Mesenchymal stem cell (in vitro differentiated cells and primary cell): ENCODE results near the gene APBA1.

Source experiments
- DNase-seq: peaks from one replicate; pipeline ENCODE4 v3.0.0-alpha.2; 2013
- H2AFZ ChIP-seq: one replicate; pipeline ENCODE4 v1.6.1; 2013; ENCODE audit warnings: low read depth, mild to moderate bottlenecking, control low read depth, inconsistent platforms, low read length, moderate library complexity
- H2AK5ac ChIP-seq: 2 replicates; pipeline ENCODE4 v1.6.1; 2013; ENCODE audit warnings: low read length, moderate library complexity, mild to moderate bottlenecking, inconsistent platforms; ENCODE audit not compliant: severe bottlenecking
- H2BK120ac ChIP-seq: one replicate; pipeline ENCODE4 v1.6.1; 2013; ENCODE audit warnings: low read depth, mild to moderate bottlenecking, inconsistent platforms, low read length, moderate library complexity
- H2BK12ac ChIP-seq, 2 experiments: one replicate each; pipeline ENCODE4 v1.6.1; 2013; ENCODE audit warnings: inconsistent platforms in 2 of 2, low read length in 2 of 2, mild to moderate bottlenecking in 2 of 2, moderate library complexity in 2 of 2, control low read depth in 1 of 2
- H2BK15ac ChIP-seq: one replicate; pipeline ENCODE4 v1.6.1; 2013; ENCODE audit warnings: mild to moderate bottlenecking, low read depth, inconsistent platforms; ENCODE audit not compliant: poor library complexity, severe bottlenecking
- H2BK5ac ChIP-seq: 2 replicates; pipeline ENCODE4 v1.6.1; 2013; ENCODE audit warnings: low read depth, mild to moderate bottlenecking, low read length, control low read depth, inconsistent platforms; ENCODE audit not compliant: poor library complexity, severe bottlenecking
- H3K14ac ChIP-seq, 2 experiments: one replicate each; pipeline ENCODE4 v1.6.1; 2013; ENCODE audit warnings: inconsistent platforms in 2 of 2, low read length in 2 of 2, control low read depth in 1 of 2, mild to moderate bottlenecking in 1 of 2, moderate library complexity in 1 of 2
- H3K18ac ChIP-seq, 2 experiments: one replicate each; pipeline ENCODE4 v1.6.1; 2013; ENCODE audit warnings: inconsistent platforms in 2 of 2, low read length in 2 of 2, control low read depth in 1 of 2, low read depth in 1 of 2, mild to moderate bottlenecking in 1 of 2
- H3K23ac ChIP-seq, 2 experiments: one replicate each; pipeline ENCODE4 v1.6.1; 2013; ENCODE audit warnings: inconsistent platforms in 2 of 2, low read length in 2 of 2, mild to moderate bottlenecking in 2 of 2, moderate library complexity in 2 of 2, control low read depth in 1 of 2
- H3K27ac ChIP-seq: 2 replicates; pipeline ENCODE4 v1.5.1; 2013; ENCODE audit warnings: mild to moderate bottlenecking, moderate library complexity, low read length, control low read depth, inconsistent platforms; ENCODE audit not compliant: poor library complexity, severe bottlenecking
- H3K27me3 ChIP-seq, 2 experiments: 2 replicates each; pipeline versions ENCODE4 v1.6.1 to v1.7.0; 2013; ENCODE audit warnings: low read length in 2 of 2, mild to moderate bottlenecking in 2 of 2, moderate library complexity in 2 of 2, control low read depth in 1 of 2, inconsistent platforms in 1 of 2; ENCODE audit not compliant: control insufficient read depth in 1 of 2, insufficient read depth in 1 of 2
- H3K36me3 ChIP-seq, 2 experiments: 2 replicates each; pipeline versions ENCODE4 v1.6.1 to v1.7.0; 2013; ENCODE audit warnings: low read length in 2 of 2, control low read depth in 1 of 2, inconsistent platforms in 1 of 2, low read depth in 1 of 2, mild to moderate bottlenecking in 1 of 2; ENCODE audit not compliant: insufficient read depth in 2 of 2, control insufficient read depth in 1 of 2
- H3K4ac ChIP-seq, 2 experiments: one replicate each; pipeline ENCODE4 v1.6.1; 2013; ENCODE audit warnings: inconsistent platforms in 2 of 2, low read length in 2 of 2, mild to moderate bottlenecking in 2 of 2, moderate library complexity in 2 of 2, control low read depth in 1 of 2, low read depth in 1 of 2
- H3K4me1 ChIP-seq: 2 replicates; pipeline ENCODE4 v1.6.1; 2013; ENCODE audit warnings: low read depth, low read length, control low read depth; ENCODE audit not compliant: control insufficient read depth, insufficient read depth
- H3K4me2 ChIP-seq: 2 replicates; pipeline ENCODE4 v1.6.1; 2013; ENCODE audit warnings: low read length, mild to moderate bottlenecking, inconsistent platforms; ENCODE audit not compliant: poor library complexity, severe bottlenecking
- H3K4me3 ChIP-seq, 2 experiments: 2 replicates each; pipeline versions ENCODE4 v1.5.1 to v1.7.0; 2013; ENCODE audit warnings: low read length in 2 of 2, mild to moderate bottlenecking in 2 of 2, control low read depth in 1 of 2, low read depth in 1 of 2; ENCODE audit not compliant: insufficient read depth in 1 of 2
- H3K79me1 ChIP-seq: replicated peaks from 2 replicates; pipeline ENCODE4 v1.6.1; 2013; ENCODE audit warnings: mild to moderate bottlenecking, control low read depth, low read length, inconsistent platforms; ENCODE audit not compliant: poor library complexity, severe bottlenecking
- H3K9ac ChIP-seq: 2 replicates; pipeline ENCODE4 v1.7.0; 2013; ENCODE audit warnings: mild to moderate bottlenecking, low read length, moderate library complexity
- H3K9me3 ChIP-seq: 2 replicates; pipeline ENCODE4 v1.7.0; 2013; ENCODE audit warnings: mild to moderate bottlenecking, low read length; ENCODE audit not compliant: control insufficient read depth
- H4K8ac ChIP-seq: one replicate; pipeline ENCODE4 v1.6.1; 2013; ENCODE audit warnings: inconsistent platforms, mild to moderate bottlenecking, low read length, moderate library complexity
- H4K91ac ChIP-seq: one replicate; pipeline ENCODE4 v1.6.1; 2013; ENCODE audit warnings: mild to moderate bottlenecking, low read length, inconsistent platforms
- WGBS: methylation state at CpG from one replicate; pipeline ENCODE4 v1.1.7; 2013; ENCODE audit warnings: mixed read lengths; 5-methylcytosine and 5-hydroxymethylcytosine counted together

The APBA1 gene

GRCh38 chr9:69658987-69659675, 13.0 kb downstream of the APBA1 start:
- peak overlapping the region in 1 of 2 experiments; percentile 44 for H3K18ac ChIP-seq
- no peaks in the 10 kb centered on the region for H3K27me3 ChIP-seq
- WGBS: 22% methylated on average over 2 of the region's 3 CpGs

GRCh38 chr9:69657269-69657668, 14.9 kb downstream of the APBA1 start:
- Histone ChIP-seq H2AFZ (no peak overlapping the region), H2BK12ac (no peak overlapping the region), H3K4me2 (no peak overlapping the region), H4K8ac (no peak overlapping the region), H3K27me3 (no peaks in the 10 kb centered on the region), H3K18ac (no peak overlapping the region), H3K14ac (no peak overlapping the region), H2BK15ac (no peak overlapping the region), H4K91ac (no peak overlapping the region), H3K4me1 (peaks cover 1% of the 10 kb centered on the region), H2BK120ac (no peak overlapping the region), H3K23ac (no peak overlapping the region), H3K9me3 (no peaks in the 10 kb centered on the region), H3K27ac (no peak overlapping the region), H3K4me3 (no peak overlapping the region), H2BK5ac (no peak overlapping the region), H3K9ac (no peak overlapping the region), H3K36me3 (no peaks in the 10 kb centered on the region), H3K4ac (no peak overlapping the region), H3K79me1 (peaks cover 9% of the 10 kb centered on the region), H2AK5ac (no peak overlapping the region)
- DNase-seq: peak; percentile 61

More at GRCh38 chr9:69658987-69659675, 13.0 kb downstream of the APBA1 start:
- peaks cover 1% of the 10 kb centered on the region for H3K4me1 ChIP-seq
- no peaks in the 10 kb centered on the region for H3K9me3 ChIP-seq
- no peak overlapping the region for H3K27ac ChIP-seq
- H2BK12ac ChIP-seq: no peak overlapping the region
- peaks cover 6% of the 10 kb centered on the region for H3K79me1 ChIP-seq
- DNase-seq: peak; percentile 47
- no peak overlapping the region for H4K8ac ChIP-seq
- no peak overlapping the region for H3K4ac ChIP-seq
- no peak overlapping the region for H3K23ac ChIP-seq
- no peak overlapping the region for H3K4me2 ChIP-seq
- no peak overlapping the region for H3K4me3 ChIP-seq
- peak overlapping the region in 1 of 2 experiments; percentile 39 for H3K14ac ChIP-seq
- no peak overlapping the region for H2BK15ac ChIP-seq
- H2BK120ac ChIP-seq: no peak overlapping the region
- H4K91ac ChIP-seq: no peak overlapping the region
- H3K36me3 ChIP-seq: no peaks in the 10 kb centered on the region
- H2AK5ac ChIP-seq: peak overlapping the region; percentile 69
- H2BK5ac ChIP-seq: no peak overlapping the region
- H3K9ac ChIP-seq: no peak overlapping the region
- no peak overlapping the region for H2AFZ ChIP-seq

DNA sequence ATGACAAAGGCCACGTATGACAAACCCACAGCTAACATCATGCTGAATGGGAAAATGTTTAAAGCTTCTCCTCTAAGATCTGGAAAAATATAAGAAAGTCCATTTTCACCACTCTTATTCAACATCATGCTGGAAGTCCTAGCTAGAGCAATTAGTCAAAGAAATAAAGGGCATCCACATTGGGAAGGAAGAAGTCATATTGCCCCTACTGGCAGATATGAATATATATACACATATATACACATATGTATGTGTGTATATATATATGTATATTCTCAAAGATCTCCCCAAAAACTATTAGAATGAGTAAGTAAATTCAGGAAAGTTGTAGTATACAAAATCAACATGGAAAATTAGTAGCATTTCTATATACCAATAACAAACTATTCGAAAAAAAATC, 17.1 kb downstream of the APBA1 start:
- H2AK5ac ChIP-seq: no peak overlapping the region
- H4K8ac ChIP-seq: no peak overlapping the region
- H2BK120ac ChIP-seq: no peak overlapping the region
- no peaks in the 10 kb centered on the region for H3K27me3 ChIP-seq
- no peak overlapping the region for H2BK15ac ChIP-seq
- H2AFZ ChIP-seq: no peak overlapping the region
- no peak overlapping the region for H3K4me2 ChIP-seq
- no CpG with 5 or more reads among the region's 2 CpGs for WGBS
- H3K4me3 ChIP-seq: no peak overlapping the region
- H2BK12ac ChIP-seq: no peak overlapping the region
- H3K23ac ChIP-seq: no peak overlapping the region
- H3K18ac ChIP-seq: no peak overlapping the region
- H3K9ac ChIP-seq: no peak overlapping the region
- H3K36me3 ChIP-seq: no peaks in the 10 kb centered on the region
- H3K4me1 ChIP-seq: peaks cover 1% of the 10 kb centered on the region
- H3K4ac ChIP-seq: no peak overlapping the region
- no peak overlapping the region for H3K27ac ChIP-seq
- H3K79me1 ChIP-seq: peaks cover 12% of the 10 kb centered on the region
- no peak for DNase-seq
- no peaks in the 10 kb centered on the region for H3K9me3 ChIP-seq
- no peak overlapping the region for H2BK5ac ChIP-seq
- H3K14ac ChIP-seq: no peak overlapping the region
- H4K91ac ChIP-seq: no peak overlapping the region

DNA sequence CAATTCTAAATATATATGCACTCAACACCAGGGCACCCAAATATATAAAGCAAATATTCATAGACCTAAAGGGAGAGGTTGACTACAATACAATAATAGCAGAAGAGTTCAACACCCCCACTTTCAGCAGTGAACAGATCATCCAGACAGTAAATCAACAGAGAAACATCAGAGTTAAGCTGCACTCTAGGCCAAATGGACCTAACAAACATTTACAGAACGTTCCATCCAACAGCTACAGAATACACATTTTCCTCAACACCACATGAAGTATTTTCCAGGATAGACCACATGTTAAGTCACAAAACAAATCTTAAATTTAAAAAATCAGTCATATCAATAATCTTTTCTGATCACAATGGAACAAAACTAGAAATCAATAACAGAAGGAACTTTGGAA, 18.9 kb downstream of the APBA1 start:
- H2BK120ac ChIP-seq: no peak overlapping the region
- no peak overlapping the region for H4K8ac ChIP-seq
- no peak overlapping the region for H3K27ac ChIP-seq
- no peak overlapping the region for H4K91ac ChIP-seq
- H2BK5ac ChIP-seq: no peak overlapping the region
- H3K36me3 ChIP-seq: no peaks in the 10 kb centered on the region
- peaks cover 10% of the 10 kb centered on the region for H3K79me1 ChIP-seq
- H2BK12ac ChIP-seq: no peak overlapping the region
- peaks cover 1% of the 10 kb centered on the region for H3K4me1 ChIP-seq
- no peaks in the 10 kb centered on the region for H3K27me3 ChIP-seq
- no peak overlapping the region for H3K4me3 ChIP-seq
- DNase-seq: no peak
- H3K4me2 ChIP-seq: no peak overlapping the region
- H3K9me3 ChIP-seq: no peaks in the 10 kb centered on the region
- no peak overlapping the region for H3K4ac ChIP-seq
- no peak overlapping the region for H3K23ac ChIP-seq
- WGBS: 83% methylated on average over 1 of the region's 1 CpG
- no peak overlapping the region for H3K14ac ChIP-seq
- no peak overlapping the region for H2AK5ac ChIP-seq
- no peak overlapping the region for H3K9ac ChIP-seq
- H2BK15ac ChIP-seq: no peak overlapping the region
- H2AFZ ChIP-seq: no peak overlapping the region
- no peak overlapping the region for H3K18ac ChIP-seq
